ENCODE measurements around the gene CLEC16A. TPM values are rescaled to one million over a fixed set of nuclear protein-coding genes. Genes with fewer than 3 reads are reported as not detected.

Gene CLEC16A
- total and polyA plus RNA-seq, 9 of the 15 experiments (the other 6 are each of a cell fraction or from before 2014, with no cell fraction given) = 1.00 to 22.3 (median 10.0) TPM

DNA sequence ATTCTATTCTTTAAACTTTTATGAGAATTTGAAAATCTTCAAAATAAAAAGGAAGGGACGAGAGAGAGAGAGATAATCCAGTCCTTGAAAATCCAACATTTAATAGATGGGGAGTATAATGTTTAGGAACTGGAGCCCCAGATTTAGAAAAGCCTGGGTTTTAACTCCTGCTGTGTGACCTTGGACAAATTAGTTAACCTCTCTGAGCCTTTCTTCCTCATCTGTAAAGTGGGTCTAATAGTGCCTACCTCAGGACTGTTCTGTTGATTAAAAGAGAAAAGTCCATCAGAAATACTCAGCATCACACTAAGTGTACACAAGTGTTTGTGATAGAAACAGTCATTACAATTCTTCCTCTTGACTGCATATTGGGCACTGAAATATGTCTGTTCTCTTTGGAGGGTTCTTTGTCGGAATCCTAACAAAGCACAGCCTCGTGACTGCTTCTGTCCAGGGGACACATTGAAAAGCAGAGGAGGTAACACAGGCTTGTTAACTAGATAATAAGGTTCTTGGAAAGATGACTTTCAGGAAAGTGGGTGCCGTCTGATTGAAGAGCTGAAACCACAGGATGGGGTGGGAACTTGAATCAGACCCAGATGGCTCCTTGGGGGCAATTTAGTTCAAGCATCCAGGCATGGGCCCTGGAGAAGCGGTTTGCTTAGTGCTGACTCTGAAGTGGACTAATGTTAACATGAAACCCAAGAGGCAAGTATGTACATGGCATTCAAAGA is 128.2 kb downstream of the CLEC16A start (continued):
- TF ChIP-seq ADNP (tag; IDR thresholded peaks at IDR 0.05) (peak; percentile 99), CHD4 (IDR thresholded peaks at IDR 0.05; ENCODE audit: insufficient read depth, insufficient replicate concordance, low read depth, low read length, poor library complexity, severe bottlenecking) (peak; percentile 98), FOXK2 (conservative IDR thresholded peaks at IDR 0.05 in 1 of 2, IDR thresholded peaks at IDR 0.05 in 1 of 2; ENCODE audit: low read depth in 2 of 2) (no peak), ZNF263 (CRISPR knock-in tag; IDR thresholded peaks at IDR 0.05; ENCODE audit: borderline replicate concordance) (no peak), ZNF384 (IDR thresholded peaks at IDR 0.05; ENCODE audit: low read depth, low read length) (no peak), ZNF316 (IDR thresholded peaks at IDR 0.05) (no peak), SMARCA5 (IDR thresholded peaks at IDR 0.05) (peak; percentile 98), MYC (IDR thresholded peaks at IDR 0.05; ENCODE audit: low read depth, low read length) (peak; percentile 26; the same call in 1 of the 2 replicates), MYC (CRISPR knock-in tag; IDR thresholded peaks at IDR 0.05; ENCODE audit: borderline replicate concordance, low read depth) (no peak), MAZ (CRISPR knock-in tag; conservative IDR thresholded peaks at IDR 0.05 in 1 of 2, IDR thresholded peaks at IDR 0.05 in 1 of 2) (peak in 1 of 2 experiments; percentile 67; a peak in 2 of 4 replicates), NCOR1 (IDR thresholded peaks at IDR 0.05) (peak; percentile 77), SOX6 (IDR thresholded peaks at IDR 0.05) (peak; percentile 87), HDAC6 (IDR thresholded peaks at IDR 0.05; ENCODE audit: low read depth, low read length) (no peak), ARNT (IDR thresholded peaks at IDR 0.05) (0 out of 4 replicates have a peak, but pooled peaks of 1 of the 2 experiments have one; percentile 32), ZNF311 (CRISPR knock-in tag; IDR thresholded peaks at IDR 0.05) (no peak), STAT5A (IDR thresholded peaks at IDR 0.05; ENCODE audit: borderline replicate concordance, low read length) (peak; percentile 84)
- TF ChIP-seq, protein P1, sequence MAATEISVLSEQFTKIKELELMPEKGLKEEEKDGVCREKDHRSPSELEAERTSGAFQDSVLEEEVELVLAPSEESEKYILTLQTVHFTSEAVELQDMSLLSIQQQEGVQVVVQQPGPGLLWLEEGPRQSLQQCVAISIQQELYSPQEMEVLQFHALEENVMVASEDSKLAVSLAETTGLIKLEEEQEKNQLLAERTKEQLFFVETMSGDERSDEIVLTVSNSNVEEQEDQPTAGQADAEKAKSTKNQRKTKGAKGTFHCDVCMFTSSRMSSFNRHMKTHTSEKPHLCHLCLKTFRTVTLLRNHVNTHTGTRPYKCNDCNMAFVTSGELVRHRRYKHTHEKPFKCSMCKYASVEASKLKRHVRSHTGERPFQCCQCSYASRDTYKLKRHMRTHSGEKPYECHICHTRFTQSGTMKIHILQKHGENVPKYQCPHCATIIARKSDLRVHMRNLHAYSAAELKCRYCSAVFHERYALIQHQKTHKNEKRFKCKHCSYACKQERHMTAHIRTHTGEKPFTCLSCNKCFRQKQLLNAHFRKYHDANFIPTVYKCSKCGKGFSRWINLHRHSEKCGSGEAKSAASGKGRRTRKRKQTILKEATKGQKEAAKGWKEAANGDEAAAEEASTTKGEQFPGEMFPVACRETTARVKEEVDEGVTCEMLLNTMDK (IDR thresholded peaks at IDR 0.05; ENCODE audit: borderline replicate concordance, insufficient read depth, low read depth, low read length, poor library complexity, severe bottlenecking) = no peak
- TF ChIP-seq, protein P2, sequence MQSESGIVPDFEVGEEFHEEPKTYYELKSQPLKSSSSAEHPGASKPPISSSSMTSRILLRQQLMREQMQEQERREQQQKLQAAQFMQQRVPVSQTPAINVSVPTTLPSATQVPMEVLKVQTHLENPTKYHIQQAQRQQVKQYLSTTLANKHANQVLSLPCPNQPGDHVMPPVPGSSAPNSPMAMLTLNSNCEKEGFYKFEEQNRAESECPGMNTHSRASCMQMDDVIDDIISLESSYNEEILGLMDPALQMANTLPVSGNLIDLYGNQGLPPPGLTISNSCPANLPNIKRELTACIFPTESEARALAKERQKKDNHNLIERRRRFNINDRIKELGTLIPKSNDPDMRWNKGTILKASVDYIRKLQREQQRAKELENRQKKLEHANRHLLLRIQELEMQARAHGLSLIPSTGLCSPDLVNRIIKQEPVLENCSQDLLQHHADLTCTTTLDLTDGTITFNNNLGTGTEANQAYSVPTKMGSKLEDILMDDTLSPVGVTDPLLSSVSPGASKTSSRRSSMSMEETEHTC (IDR thresholded peaks at IDR 0.05) = peak; percentile 41; the same call in 1 of the 2 replicates
- TF ChIP-seq, protein P3, sequence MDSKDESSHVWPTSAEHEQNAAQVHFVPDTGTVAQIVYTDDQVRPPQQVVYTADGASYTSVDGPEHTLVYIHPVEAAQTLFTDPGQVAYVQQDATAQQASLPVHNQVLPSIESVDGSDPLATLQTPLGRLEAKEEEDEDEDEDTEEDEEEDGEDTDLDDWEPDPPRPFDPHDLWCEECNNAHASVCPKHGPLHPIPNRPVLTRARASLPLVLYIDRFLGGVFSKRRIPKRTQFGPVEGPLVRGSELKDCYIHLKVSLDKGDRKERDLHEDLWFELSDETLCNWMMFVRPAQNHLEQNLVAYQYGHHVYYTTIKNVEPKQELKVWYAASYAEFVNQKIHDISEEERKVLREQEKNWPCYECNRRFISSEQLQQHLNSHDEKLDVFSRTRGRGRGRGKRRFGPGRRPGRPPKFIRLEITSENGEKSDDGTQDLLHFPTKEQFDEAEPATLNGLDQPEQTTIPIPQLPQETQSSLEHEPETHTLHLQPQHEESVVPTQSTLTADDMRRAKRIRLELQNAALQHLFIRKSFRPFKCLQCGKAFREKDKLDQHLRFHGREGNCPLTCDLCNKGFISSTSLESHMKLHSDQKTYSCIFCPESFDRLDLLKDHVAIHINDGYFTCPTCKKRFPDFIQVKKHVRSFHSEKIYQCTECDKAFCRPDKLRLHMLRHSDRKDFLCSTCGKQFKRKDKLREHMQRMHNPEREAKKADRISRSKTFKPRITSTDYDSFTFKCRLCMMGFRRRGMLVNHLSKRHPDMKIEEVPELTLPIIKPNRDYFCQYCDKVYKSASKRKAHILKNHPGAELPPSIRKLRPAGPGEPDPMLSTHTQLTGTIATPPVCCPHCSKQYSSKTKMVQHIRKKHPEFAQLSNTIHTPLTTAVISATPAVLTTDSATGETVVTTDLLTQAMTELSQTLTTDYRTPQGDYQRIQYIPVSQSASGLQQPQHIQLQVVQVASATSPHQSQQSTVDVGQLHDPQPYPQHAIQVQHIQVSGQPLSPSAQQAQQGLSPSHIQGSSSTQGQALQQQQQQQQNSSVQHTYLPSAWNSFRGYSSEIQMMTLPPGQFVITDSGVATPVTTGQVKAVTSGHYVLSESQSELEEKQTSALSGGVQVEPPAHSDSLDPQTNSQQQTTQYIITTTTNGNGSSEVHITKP (IDR thresholded peaks at IDR 0.05; ENCODE audit: partially characterized antibody) = no peak

All from K562 (cell line).